Measurements from ENCODE around the gene TAP2.
"Not testable (repeated sequence)": the region's sequence is repeated elsewhere in the genome, so short reads cannot be mapped to it uniquely, and the experiment has no call there.

The TAP2 gene

DNA sequence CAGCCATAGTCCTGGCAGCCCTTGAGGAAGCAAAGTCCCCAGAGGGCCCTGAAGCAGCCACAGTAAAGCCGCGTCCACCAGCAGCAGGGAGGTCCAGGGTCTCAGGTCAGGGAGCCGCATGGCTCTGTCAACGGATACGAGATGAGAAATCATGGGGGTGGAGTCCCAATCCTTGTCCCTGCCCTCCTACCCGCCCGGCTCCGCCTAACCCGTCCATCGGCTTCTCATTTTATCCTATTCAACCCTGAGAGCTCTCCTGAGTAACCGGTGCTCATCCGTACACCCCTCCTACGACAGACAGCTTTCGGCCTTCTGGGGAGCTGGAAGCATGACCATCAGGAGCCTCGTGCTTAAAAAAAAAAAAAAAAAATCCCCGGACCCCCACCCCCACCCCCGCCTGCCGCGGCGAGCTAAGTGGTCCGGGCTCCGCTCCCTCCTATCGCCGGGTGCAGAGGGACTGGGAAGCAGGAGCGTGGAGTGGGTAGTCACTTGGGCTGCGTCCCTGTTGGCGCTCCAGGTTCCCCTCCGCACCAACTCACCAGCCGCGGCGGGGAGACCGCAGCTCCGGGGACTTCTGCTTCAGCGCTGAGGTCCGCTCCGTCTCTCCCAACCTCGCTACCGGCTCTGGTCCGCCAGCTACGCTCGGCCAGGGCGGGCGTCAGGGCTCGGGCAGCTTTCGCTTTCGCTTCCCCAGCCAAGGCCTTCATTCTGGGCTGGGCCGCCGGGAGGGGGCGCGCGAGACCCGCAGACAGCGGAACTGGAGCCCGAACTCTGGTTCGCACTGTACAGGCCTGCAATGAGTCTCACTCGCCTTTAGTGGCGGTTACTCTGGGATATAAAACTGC lies at the start of gene TAP2:
Gene TAP2, minus strand, starts transcription at position 626 of the 845 bp plus-strand sequence. Its CDS starts 506 bp downstream, at position 120.
- peak; percentile 72 for DNase-seq (ENCODE audit: extremely low read depth, low read depth)
- TF ChIP-seq, protein P1, sequence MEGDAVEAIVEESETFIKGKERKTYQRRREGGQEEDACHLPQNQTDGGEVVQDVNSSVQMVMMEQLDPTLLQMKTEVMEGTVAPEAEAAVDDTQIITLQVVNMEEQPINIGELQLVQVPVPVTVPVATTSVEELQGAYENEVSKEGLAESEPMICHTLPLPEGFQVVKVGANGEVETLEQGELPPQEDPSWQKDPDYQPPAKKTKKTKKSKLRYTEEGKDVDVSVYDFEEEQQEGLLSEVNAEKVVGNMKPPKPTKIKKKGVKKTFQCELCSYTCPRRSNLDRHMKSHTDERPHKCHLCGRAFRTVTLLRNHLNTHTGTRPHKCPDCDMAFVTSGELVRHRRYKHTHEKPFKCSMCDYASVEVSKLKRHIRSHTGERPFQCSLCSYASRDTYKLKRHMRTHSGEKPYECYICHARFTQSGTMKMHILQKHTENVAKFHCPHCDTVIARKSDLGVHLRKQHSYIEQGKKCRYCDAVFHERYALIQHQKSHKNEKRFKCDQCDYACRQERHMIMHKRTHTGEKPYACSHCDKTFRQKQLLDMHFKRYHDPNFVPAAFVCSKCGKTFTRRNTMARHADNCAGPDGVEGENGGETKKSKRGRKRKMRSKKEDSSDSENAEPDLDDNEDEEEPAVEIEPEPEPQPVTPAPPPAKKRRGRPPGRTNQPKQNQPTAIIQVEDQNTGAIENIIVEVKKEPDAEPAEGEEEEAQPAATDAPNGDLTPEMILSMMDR (IDR thresholded peaks at IDR 0.05; ENCODE audit: low read depth, low read length, missing control alignments) = peak; percentile 88
- peak within 1 kb of the TSS; percentile 73 for H3K4me3 ChIP-seq (replicated peaks; ENCODE audit: low read depth, low read length)

DNA sequence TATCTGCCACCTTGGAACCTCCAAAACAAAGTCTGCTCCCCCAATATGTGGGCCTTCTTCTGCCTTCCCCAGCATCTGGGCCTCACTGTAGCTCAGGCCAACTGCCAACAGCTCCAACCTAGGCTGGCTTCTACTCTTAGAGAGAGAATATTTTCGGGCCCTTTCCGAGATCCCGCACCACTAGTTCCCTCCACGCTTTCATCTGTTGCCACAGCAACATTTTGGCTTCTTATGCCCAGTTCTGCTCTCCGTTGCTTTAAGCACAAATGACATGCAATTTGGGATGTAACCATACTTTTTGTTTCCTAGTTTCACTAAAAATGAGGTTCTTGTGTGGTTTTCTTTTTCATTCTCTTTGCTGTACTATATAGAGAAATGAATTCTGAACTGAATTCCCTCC lies 49.1 kb upstream of the TAP2 start:
- H3K4me3 ChIP-seq (replicated peaks; ENCODE audit: low read depth, low read length) = no peak overlapping the region
- TF ChIP-seq, protein P1 (IDR thresholded peaks at IDR 0.05; ENCODE audit: low read depth, low read length, missing control alignments) = no peak
- no peak for DNase-seq (ENCODE audit: extremely low read depth, low read depth)

DNA sequence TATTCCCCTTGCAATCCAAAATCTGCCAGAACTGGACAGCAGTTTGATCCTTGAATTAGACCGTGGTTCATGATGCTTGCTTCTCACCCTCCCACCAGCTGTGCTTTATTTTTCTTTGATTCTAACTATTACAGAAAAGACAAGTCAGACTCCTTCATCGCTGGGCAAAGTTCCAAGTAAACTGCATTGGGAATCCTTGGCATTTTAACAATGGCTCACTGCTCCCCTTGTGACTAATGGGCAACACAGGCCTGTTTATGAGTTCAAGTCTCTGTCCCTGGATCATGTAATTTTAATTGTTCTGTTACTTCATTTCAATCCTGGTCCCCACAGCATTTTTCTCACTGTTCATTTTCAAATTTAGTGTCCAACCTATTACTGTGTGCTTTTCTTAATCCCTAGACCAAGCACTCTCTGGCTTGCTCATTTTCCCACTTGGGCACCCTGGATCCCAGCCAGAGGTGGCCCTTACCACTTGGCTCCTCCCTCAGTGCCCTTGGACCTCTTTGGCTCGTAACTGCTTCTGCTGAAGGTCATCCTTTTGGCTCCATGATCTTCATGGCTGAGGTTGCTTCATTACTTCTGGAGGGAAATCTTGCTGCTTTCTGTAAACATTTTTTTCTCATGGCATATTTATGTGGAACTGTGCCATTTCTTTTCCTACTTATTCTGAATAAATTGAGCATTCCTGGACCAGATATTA lies 48.3 kb upstream of the TAP2 start:
- TF ChIP-seq, protein P1 (IDR thresholded peaks at IDR 0.05; ENCODE audit: low read depth, low read length, missing control alignments) = no peak
- peak; percentile 24 for DNase-seq (ENCODE audit: extremely low read depth, low read depth)

DNA sequence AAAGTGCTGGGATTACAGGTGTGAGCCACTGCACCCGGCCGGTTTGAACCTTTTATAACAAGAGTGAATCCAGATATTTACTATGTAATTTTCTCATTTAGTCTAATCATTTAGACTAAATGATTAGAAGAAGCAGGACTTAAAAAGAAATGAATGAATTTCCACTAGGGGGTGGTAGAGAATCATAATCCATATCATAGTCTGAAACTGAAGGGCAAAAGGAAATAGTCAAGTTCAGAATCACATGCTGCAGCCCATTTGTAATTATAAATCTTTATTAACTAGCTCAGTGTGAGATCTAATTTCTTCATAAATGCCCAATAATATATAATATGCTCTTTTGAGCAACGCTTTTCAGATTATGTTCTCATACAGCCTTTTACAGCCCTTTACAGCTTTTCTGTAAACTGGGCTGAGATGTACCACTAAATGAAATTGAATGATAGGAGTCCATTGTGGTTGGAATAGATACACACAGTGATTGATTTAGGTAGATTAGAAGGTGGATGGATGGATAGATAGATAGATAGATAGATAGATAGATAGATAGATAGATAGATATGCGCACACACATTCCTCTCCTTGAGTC lies 47.3 kb upstream of the TAP2 start:
- TF ChIP-seq, protein P1 (IDR thresholded peaks at IDR 0.05; ENCODE audit: low read depth, low read length, missing control alignments) = peak; percentile 20
- H3K4me3 ChIP-seq (replicated peaks; ENCODE audit: low read depth, low read length) = no peak overlapping the region
- DNase-seq (ENCODE audit: extremely low read depth, low read depth) = peak; percentile 45

More for the DNA sequence above, 48.3 kb upstream of the TAP2 start:
- H3K4me3 ChIP-seq (replicated peaks; ENCODE audit: low read depth, low read length) = no peak overlapping the region

DNA sequence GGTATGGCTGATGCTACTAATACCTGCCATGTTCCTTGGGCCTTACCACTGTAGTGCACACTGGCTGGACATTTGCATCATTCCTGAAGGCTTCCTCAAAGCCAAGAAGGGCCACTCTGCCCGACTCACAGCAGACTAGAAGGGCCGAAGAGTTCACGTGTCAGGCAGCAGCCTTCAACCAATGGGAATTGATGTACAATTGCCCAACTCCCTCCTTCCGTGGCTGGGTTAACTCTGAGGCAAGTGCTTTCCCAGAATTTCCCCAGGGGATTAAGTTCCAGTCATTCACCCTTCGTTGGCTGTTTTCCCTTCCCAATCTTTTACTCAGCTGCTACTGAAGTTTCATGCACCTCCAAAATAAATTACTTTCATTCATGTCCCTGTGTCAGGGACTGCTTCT lies 45.2 kb upstream of the TAP2 start:
- TF ChIP-seq, protein P1 (IDR thresholded peaks at IDR 0.05; ENCODE audit: low read depth, low read length, missing control alignments) = no peak
- no peak for DNase-seq (ENCODE audit: extremely low read depth, low read depth)
- no peak overlapping the region for H3K4me3 ChIP-seq (replicated peaks; ENCODE audit: low read depth, low read length)

DNA sequence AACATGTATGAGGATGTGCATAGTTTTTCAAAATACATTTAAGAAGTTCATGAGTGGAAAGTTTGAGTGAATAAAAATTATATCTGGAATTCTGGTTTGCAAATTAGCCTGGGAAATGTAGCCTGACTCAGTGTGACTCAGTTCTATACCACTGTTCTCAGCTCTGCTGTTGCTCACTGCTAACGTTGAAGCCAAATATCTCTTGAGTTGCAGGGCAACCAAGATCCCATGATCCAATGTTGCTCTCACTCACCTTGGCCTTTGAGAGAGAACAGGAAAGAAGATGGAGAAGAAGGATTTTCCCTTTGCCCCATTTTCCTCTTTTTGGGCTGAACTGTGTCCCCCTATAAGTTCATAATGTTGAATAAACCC lies 44.3 kb upstream of the TAP2 start:
- TF ChIP-seq, protein P1 (IDR thresholded peaks at IDR 0.05; ENCODE audit: low read depth, low read length, missing control alignments) = no peak
- no peak for DNase-seq (ENCODE audit: extremely low read depth, low read depth)
- H3K4me3 ChIP-seq (replicated peaks; ENCODE audit: low read depth, low read length) = no peak overlapping the region

DNA sequence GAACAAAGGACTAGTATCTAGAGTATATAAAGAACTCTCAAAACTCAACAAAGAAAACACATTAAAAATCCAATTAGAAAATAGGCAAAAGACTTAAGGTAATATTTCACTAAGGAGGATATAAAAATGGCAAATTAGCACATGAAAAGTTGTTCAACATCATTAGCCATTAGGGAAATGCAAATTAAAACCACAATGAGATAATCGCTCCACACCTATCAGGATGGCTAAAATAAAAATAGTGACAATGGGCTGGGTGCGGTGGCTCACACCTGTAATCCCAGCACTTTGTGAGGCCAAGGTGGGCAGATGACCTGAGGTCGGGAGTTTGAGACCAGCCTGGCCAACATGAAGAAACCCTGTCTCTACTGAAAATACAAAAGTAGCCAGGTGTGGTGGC lies 42.4 kb upstream of the TAP2 start:
- H3K4me3 ChIP-seq (replicated peaks; ENCODE audit: low read depth, low read length); DNase-seq (ENCODE audit: extremely low read depth, low read depth): not testable (repeated sequence)

Data from HFF-Myc (cell line).